Right kidney (tissue), 1 donor: Measurements from ENCODE around the gene SDK2.

Experiments used
- DNase-seq: peaks from one replicate; pipeline ENCODE4 v3.0.0-alpha.2; 2016

SDK2 gene

DNA sequence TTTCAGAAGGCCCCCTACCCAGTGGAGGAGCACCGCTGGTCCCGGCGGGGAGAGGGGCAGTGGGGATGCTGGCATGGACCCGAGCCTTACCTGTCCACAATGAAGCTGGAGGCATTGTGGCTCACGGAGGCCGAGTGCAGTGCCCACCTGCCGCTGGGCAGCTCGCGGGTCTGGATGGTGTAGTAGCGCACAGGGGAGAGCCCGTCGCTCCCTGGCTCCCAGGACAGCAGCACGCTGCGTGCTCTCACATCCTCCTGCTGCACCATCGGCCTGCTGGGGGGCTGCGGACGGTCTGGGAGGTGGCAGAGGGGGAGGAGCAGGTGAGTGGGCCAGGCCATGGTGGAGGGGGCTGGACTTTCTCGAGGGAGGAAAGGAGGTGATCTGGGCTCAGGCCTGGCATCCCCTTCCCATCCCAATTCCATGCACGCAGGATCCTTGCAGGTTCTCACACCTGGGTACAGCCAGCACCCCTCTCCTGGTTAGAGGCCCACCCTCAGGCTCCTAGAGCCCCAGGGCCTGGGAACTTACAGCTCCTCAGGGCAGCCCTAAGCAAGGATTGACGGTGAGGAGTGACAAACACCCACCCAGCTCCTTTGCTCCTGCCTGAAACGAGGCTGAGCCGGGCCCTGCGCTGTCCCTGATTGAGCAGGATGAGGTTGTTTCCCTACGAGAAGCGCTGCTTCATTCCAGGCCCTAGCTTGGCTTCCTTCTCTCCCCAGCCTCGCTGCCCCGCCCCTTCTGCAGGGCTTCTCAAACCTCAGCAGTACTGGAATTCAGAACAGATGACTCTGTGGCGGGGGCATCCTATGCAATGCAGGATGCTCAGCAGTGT lies 256.3 kb downstream of the SDK2 start:
- DNase-seq: no peak

DNA sequence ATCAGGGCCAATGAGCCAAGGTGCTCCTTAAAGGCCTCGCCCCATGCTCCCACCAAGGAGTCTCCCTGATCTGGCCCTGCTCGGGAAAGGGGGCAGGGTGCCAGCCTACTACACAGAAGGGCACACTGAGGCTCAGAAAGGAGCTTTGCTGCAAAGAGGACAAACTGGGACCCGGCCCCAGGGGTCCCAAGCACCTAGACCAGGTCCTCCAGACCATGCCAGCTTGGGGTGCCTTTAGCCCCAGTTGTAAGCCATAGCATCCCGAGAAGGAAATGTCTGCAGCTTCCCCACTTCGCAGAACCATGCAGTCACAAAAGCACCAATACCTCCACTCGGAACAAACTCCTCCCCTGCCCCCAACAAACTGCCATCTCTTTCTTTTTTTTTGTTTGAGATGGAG lies 257.7 kb downstream of the SDK2 start:
- DNase-seq: no peak

DNA sequence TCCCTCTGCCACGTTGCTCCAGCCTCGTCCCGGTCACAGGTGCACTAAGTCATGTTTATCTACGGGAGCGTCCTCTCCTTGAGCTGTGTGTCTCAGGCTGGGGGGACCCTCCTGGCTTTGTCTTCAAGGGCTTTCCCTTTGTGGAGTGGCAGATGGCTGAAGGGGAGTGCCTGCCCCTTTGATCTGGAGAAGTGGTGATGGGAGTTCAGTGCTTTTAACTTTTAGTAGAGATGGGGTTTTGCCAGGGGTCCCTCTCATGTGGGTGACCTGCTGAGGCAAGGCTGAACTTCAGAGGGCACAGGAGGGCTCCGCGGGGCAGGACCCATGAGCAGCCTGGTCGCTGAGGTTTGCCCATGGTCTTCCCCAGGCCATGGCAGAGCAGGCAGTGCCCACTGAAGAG lies 259.3 kb downstream of the SDK2 start:
- no peak for DNase-seq

DNA sequence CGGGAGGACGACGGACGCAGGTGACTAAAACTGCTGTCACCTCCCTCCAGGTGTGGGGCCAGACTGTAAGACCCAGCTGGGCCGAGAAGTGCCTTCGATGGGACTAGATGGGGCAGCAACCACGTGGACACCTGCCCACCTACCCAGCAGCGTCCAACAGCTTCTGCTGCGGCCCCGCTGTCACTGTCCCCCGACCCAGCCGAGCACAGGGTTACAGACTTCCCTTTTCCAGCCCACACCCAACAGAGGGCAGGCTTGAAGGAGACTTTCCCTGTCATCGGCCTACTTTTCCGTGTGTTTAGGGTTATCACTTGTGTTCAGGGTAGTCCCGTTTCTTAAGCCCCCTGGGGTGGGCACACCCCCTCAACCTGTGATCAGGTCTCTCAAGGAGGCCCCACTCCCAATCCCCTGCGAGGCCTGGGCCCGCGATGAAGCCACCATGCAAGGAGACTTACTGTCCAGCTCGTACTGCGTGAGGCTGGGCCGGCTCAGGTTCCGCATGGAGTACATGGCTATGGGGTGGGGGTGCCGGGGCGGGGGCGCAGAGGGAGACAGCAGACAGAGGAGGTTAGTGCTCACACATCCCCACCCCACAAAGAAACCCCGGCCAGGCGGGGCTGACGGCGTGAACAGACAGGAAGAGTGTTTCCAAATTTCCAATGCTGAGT lies 263.7 kb downstream of the SDK2 start:
- DNase-seq: no peak

DNA sequence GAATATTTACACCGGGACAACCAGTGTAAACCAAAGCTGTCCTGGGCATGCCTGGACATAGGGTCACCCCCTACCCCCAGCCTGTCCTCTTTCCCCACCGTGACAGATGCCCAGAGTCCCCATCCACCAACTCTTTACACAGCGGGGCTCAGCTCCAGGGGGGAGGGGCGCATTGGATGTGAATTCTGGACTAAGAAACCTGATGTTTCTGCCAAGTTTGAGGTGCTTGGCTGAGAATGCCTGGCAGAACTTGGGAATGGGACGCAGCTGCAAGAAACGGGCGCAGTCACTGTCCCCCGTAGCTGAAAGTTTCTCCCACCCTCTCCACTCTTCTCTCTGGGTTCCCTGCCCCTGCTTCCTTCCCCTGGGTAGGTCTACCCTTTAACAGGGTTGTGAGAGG lies 264.4 kb downstream of the SDK2 start:
- no peak for DNase-seq

DNA sequence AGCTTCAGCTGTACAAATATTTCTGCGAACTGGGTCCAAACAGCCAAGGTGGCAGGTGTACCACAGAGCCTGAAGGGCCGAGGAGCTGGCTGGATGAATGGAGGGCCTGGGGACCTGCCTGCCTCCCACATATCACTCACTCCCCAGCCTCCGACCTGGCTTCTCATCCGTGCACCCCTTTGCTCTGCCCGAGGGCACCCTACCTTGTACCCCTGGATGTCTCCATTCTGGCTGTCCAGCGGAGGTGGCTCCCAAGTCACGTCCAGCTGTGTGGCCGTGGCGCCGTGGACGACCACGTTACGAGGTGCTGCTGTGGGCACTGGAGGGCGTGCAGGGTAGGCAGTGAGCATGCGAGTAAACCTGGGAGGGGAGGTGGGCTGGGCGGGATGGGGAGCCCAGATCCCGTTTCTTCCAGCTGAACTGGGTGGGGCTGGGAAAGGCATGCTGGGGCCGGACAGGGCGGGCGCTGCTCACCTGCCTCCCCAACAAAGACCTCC lies 265.2 kb downstream of the SDK2 start:
- no peak for DNase-seq

DNA sequence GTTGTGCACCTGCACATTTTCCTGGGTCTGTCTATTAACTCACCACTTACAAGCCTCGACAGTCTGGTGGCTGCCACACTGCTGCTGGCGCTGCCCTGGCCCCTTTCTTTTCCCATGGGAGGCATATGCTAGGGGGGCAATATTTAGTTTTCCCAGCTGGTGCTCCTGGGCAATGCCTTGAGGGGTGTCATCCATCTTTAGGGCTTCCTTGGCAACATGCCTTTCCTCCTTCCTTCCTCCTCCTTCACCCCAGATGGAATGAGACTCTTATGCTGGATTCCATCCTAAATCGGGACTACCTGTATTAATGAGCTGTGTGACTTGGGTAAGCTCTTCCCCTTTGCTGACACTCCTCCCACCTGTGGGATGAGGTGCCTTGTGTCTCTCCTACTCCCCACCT lies 267.6 kb downstream of the SDK2 start:
- no peak for DNase-seq

DNA sequence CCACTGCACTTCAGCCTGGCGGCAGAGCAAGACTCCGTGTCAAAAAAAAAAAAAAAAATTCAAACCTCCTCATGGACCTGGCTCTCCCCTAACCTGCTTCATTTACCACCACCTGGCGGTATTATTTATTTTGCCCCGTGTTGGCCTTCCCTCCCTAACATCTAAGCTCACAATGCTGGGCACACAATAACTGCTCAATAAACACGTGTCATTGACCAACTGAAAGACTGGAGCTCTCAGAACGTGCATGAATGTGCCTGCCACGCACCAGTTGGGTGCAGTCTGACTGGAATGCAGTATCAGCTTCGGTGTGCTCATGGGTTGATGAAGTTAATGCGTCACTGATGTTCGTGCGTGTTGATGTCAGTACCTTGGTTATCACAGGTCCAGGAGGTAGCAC lies 268.1 kb downstream of the SDK2 start:
- no peak for DNase-seq

DNA sequence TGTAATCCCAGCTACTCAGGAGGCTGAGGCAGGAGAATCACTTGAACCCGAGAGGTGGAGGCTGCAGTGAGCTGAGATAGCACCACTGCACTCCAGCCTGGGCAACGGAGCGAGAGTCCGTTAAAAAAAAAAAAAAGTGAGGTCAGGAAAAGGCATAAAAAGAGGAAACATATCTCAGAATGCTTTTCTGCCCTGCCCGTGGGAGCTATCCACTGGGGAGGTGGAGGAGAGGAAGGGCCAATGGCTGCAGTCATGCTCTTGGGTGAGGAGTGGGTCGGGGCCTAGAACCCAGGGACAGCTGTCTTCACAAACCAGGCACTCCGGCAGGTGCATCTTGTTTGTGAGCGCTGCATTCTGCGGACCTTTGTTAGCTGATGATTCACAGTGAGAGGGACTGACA lies 272.4 kb downstream of the SDK2 start:
- DNase-seq: no peak

DNA sequence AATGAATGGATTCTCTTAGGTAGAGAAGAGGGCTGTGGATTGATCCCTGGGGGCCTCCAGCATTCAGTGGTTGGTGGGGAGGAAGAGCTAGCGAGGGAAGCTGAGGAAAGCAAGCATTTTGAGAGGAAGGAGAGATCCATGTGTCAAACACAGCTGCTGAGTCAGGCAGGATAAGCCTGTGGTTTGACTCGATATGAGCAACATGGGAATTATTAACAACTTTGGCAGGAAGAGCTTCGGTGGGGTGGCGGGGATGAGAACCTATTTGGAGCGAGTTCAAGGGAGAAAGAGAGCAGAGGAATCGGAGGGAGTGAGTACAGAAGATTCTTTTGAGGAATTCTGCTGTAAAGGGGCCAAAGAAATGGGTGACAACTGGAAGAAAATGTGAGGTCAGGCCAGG lies 273.0 kb downstream of the SDK2 start:
- no peak for DNase-seq

DNA sequence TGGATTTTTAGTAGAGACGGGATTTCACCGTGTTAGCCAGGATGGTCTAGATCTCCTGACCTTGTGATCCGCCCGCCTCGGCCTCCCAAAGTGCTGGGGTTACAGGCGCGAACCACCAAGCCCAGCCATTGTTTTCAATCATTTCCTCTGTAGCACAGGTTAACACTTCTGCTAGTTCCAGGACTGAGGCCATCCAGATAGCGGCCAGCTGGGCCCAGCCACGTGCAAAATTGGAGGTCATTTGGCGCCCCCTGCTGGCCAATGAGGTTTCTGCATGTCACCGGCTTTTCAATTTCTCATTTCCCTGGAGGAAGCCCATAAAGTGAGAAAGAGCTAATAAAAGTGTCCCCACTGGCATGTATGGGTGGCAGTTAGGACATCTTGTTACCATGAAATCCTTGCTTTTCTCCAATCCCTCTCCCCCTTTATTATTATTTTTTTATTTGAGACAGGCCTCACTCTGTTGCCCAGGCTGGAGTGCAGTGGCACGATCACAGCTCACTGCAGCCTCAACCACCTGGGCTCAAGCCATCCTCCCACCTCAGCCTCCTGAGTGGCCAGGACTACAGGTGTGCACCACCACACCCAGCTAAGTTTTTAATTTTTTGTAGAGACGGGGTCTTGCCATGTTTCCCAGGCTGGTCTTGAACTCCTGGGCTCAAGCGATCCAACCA lies 274.3 kb downstream of the SDK2 start:
- peak; percentile 73 for DNase-seq

DNA sequence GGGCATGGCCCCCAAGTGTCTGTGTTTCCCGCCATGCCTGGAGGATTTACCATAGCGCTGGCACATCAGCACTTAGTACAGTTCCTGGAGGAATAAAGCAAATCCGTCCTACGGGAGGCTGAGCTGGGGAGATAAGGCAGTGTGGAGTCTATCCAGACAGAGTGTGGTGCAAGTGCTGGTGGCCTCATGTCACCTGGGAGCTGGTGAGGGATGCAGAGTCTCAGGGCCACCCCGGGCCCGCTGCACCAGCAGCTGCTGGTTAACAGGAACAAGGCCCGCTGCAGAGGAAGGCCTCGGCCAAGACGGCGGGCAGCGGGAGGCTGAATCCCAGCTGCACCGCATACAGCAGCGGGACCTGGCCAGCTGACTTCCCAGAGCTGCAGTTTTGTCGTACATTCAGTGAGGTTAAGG lies 275.1 kb downstream of the SDK2 start:
- no peak for DNase-seq

DNA sequence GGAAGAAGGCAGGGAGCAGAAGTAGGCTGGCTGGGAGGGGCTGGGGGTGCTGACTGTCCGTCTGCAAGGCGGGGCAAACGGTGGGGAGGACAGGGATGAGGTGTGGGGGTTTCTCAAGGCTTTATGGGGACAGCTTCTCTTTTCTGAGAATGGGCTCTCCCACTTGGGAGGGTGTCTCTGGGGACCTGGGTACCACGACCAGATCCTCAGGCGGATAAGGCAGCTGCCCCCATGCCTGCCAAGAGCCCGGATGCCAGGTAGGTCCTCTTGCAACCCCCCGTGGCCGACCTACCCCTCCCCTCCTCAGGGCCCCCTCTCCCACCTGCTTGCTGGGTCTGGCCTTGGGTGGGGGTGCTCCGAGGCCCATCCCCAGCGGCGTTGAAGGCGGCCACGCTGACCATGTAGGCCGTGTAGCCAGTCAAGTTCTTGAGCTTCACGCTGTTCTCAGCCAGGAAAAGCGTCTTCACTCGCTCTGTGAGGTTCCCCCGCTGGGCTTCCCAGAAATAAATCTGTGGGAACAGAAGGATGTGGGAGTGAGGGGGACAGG lies 276.1 kb downstream of the SDK2 start:
- no peak for DNase-seq

DNA sequence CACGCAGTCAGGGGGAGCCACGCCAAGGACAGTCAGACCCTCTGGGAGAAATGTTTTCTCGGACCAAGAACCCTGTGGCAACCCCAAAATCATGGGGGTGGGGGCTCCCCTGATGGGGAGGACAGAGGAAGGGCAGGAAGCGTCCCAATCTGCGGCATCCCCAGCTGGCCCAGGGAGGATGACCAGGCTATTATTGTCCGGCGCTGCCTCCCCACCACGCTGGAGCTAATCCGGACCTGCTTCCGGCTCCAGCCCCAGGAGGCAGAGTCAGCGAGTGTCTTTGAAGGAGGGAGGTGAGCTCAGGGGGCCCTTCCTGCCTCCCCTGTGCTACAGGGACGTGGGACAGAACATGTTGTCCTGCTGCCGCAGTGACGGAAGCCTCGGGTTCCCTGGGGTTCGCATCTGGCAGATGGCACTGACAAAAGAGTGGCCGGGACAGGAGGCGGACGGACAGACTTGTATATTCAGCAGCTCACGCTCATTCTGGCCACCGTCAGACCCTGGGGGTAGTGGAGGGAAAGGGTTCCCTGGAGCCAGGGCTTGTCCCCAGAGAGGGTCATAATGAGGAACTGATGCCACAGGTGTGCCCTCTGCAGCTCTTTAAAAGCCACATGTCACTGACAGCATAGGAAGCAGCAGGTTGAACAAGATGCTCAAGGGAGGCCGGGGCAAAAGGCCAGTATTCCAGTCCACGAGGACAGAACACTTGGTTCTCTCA lies 278.2 kb downstream of the SDK2 start:
- no peak for DNase-seq

DNA sequence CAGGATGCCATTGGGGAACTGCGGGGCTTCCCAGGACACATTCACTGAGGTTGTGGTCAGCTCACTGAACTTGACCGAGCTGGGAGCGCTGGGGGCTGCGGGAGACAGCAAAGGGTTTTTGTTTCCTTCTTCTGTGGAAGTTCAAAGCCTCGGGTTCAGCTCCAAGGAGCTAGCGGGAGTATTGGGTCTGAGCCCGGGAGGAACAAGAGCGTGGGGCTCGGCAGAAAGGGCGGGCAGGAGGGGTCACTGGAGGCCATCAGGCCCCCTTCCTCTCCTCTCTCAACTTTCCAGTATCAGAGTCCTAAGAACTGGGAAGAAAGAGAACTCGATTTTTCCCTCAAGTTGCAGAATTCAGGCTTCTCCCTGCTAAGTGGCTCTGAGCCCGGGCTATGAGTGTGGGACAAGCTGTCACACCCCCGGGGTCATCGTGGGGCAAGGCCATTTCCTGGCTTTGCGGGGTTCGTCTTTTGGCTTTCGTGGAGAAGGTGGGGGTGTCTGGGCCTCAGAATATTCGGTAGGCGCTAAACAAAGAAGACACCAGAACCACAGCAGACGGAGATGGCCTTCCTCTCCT lies 278.9 kb downstream of the SDK2 start:
- DNase-seq: no peak

DNA sequence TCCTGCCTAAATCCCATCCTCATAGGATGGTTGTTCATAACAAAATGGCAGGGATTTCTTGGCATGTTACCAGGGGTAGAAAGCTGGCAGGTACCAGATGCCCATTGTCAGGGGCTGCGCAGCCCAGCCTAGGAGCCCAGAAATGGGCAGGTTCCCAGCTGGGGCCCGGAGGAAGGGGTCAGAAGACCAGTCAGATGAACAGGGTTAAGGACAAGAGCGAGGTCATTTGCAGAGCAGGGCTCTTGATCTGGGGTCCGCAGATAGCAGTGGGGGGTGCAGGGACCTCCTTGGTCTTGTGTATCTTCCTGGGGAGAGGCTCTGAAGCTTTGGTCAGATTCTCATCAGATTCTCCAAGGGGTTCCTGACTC lies 280.1 kb downstream of the SDK2 start:
- DNase-seq: no peak

DNA sequence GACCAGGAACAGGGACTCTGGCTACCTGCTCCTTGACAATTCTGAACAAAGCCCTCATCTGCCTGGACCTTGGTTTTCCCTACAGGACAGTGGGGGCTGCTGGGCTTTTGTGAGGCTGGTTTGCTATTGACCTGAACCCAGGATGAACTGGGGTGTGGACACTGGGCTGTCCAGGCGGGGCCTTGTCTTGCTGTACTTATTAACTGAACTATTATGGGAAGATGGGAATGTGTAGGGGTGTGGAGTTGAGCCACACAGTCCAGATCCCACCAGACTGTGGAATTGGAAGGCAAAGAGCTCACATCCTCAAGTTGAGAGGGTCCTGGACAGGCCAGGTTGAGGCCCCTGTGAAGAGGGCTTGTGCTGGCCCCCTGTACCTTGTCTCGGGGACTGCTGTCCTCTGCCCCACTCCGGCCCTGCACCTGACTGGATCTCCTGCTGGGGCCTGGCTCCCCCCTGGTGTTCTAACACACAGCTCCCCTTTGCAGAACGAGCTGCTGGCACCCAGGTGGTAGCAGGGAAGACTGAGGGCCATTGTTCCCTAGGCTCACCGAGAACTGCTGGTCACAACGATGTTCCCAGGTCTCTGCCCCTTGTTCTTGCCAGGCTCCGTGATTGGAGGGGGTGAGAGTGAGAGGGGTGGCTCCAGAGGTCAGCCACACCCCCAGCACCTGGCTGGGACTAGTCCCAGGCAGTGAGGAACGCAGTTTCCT lies 280.6 kb downstream of the SDK2 start:
- no peak for DNase-seq

DNA sequence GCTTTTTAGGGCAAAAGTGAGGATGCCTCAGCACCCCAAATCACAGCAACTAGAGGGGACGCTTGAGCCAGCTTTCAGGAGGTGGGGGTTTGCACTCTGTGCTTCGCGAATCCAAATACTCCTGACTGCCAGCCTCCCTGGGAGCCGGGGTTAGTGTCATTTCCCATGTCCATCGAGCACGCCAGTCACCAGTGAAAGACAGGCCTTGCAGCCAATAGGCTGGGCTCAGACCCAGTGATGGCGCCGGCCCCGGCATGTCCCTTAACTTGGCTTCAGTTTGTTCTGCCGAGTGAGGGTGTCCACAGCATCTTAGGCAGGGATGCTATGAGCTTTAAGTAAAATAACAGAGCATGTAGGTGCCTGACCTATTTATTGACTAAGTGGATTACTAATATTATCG lies 281.5 kb downstream of the SDK2 start:
- no peak for DNase-seq

DNA sequence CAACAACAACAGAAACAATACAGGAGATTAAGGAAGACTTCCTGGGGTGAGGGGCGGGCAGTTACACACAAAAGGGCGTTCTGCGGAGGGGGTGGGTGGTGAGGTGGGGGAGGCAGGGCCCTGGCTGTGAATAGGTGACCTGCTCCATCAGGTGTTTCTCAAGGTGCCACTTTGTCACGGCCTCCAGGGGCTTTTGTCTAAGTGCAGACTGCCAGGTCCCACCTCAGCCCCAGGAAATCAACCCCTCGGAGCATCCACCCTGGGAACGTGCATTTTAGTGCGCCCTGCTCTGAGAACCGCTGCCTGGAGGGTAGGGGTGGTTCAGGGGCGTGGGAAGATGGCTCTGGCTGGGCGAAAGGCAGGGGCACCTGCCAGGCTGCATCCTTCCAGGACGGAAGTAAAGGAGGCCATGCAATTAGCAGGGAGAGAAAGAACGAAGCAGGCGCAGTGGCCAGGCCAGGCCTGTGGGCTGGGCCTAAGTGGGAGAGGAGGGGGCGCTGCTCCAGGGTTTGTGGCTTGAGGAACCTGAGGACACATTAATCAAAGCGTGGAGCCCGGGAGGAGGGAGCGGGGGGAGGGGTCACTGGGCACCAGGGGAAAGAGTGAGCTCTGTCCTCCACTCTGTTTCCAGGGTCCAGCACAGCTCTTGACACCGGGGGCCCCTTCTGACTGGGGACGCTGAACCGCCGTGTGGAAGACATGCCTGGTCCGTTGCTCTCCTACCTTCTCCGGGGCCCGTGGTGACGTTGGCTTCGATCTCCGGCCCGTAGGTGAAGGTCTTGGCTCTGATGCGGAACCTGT lies 283.1 kb downstream of the SDK2 start:
- peak; percentile 62 for DNase-seq

DNA sequence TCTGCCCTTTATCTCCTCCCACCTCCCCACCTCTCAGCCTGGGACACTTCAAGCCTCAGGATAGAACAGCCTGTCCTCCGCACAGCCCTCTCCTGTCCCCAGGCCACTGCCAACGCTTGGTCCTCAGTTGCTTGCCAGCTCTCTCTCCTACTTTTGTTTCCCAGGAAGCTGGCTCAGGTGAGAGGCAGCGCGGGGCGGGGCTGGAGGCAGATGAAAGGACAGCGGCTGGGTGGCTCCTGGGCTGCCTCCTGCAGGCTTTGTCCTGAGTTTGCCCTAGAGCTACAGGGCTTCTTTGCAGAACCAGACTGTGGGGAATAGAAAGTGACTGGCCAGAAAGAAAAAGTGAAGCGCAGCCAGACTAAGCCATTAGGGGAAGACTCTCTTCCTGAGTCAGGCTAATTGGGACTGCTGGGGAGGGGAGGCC lies 284.2 kb downstream of the SDK2 start:
- DNase-seq: peak; percentile 32

DNA sequence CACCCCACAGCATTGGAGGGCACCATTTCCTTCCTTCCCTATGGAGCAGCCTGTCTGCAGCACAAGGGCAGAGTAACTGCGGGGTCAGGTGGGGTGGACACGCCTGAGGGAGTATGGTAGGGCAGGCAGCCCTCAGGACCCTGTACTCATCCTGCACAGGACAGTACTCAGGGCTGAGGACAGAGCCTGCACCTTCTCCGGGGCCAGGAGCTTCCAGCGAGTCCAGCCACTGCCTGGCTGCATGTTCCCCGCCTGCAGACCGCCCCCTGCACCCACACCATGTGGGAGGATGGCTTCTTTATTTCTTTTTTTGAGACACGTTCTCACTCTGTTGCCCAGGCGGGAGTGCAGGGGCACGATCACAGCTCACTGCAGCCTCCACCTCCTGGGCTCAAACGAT lies 284.9 kb downstream of the SDK2 start:
- DNase-seq: peak; percentile 39
